ENCODE measurements around the gene SLC39A9. TPM values are rescaled to one million over a fixed set of nuclear protein-coding genes. Genes with fewer than 3 reads are reported as not detected.

SLC39A9 gene
- total and polyA plus RNA-seq, 4 donors: 28.7 to 140 (median 43.1) TPM

DNA sequence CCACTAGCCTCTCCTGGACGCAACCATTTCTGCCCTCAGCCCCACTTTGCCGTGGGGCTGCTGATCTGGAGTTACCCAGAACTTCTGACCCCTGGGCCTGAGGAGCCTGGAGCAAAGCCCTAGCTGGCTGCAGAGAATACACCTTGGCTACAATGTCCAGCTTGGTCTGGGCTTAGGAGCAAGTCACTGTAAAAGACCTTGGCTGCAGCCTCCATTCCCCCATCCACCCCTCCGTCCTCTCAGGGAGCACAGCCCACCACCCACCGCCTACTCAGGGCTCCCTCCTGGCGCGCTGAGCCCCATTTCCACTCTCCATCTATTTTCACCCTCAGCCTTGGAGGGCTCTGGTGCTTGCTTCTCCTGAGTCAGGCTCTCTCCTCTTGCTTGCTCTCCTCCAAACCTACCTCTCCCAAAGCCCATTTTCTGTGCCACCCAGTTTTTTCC, 43.3 kb upstream of the SLC39A9 start:
- H3K9ac ChIP-seq (ENCODE audit: low read depth in 1 of 2, low read length in 2 of 2): no peak overlapping the region
- no peaks in the 10 kb centered on the region for H3K36me3 ChIP-seq (ENCODE audit: control insufficient read depth in 4 of 4, insufficient read depth in 3 of 4, low read depth in 1 of 4, low read length in 3 of 4)
- no peak overlapping the region for H3K27ac ChIP-seq (ENCODE audit: low read depth in 1 of 2, low read length in 2 of 2)
- DNase-seq (ENCODE audit: low spot score): no peak
- peaks cover 0 to 2% (median 0%) of the 10 kb centered on the region in 4 donors for H3K27me3 ChIP-seq (ENCODE audit: control insufficient read depth in 4 of 4, insufficient read depth in 4 of 4, low read length in 3 of 4)
- 95% methylated on average over 6 of the region's 6 CpGs for WGBS
- peaks cover 0 to 3% (median 0%) of the 10 kb centered on the region in 4 donors for H3K4me1 ChIP-seq (ENCODE audit: control insufficient read depth in 4 of 4, insufficient read depth in 4 of 4, low read length in 3 of 4)
- TF ChIP-seq HNF4G (IDR thresholded peaks at IDR 0.05) (no peak), SP1 (IDR thresholded peaks at IDR 0.05) (no peak), TAF1 (conservative IDR thresholded peaks at IDR 0.05) (no peak), RAD21 (IDR thresholded peaks at IDR 0.05) (no peak)
- H3K9me3 ChIP-seq (ENCODE audit: control insufficient read depth in 4 of 4, low read length in 3 of 4): no peaks in the 10 kb centered on the region
- no peak overlapping the region for H3K4me3 ChIP-seq (ENCODE audit: low read depth in 1 of 3, low read length in 3 of 3)

DNA sequence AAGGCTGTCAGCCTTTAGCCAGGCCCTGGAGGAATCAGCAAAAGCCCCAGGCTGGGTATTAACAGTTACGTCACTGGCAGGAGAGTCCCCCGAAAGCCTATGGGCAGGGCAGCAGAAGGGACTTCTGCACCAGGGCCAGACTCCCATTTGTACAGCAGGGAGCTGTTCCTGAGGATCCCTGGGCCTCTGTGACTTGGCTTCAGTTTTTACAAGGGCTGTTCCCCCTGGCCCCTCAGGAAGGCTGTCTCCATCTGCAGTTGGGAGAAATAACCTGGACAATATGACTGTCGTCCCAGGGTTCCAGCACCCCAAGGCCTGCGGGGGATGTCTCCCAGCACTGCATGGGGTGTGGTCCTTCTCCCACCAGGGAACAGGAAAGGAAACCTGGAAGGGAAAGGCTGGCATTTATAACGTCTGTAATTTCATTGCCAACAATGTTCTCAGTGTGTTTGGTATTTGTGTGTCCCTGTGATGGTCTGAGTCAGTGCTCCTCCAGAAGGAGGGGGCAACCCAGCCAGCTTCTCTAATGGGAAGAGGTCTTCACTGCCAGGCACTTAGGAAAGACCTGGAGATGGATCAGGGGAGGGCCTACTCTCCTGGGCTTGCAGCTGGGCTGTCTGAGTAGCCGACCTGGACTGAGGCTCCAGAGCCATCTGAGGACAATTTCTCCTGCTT, 42.7 kb upstream of the SLC39A9 start:
- DNase-seq (ENCODE audit: low spot score): no peak
- no peak overlapping the region for H3K9ac ChIP-seq (ENCODE audit: low read depth in 1 of 2, low read length in 2 of 2)
- peaks cover 0 to 2% (median 0%) of the 10 kb centered on the region in 4 donors for H3K27me3 ChIP-seq (ENCODE audit: control insufficient read depth in 4 of 4, insufficient read depth in 4 of 4, low read length in 3 of 4)
- no peak overlapping the region for H3K4me3 ChIP-seq (ENCODE audit: low read depth in 1 of 3, low read length in 3 of 3)
- no peaks in the 10 kb centered on the region for H3K36me3 ChIP-seq (ENCODE audit: control insufficient read depth in 4 of 4, insufficient read depth in 3 of 4, low read depth in 1 of 4, low read length in 3 of 4)
- H3K27ac ChIP-seq (ENCODE audit: low read depth in 1 of 2, low read length in 2 of 2): no peak overlapping the region
- H3K9me3 ChIP-seq (ENCODE audit: control insufficient read depth in 4 of 4, low read length in 3 of 4): no peaks in the 10 kb centered on the region
- no peak for TF ChIP-seq REST (IDR thresholded peaks at IDR 0.05)
- TF ChIP-seq FOXA1 (IDR thresholded peaks at IDR 0.05): no peak
- TF ChIP-seq GABPA (IDR thresholded peaks at IDR 0.05 in 1 of 2, conservative IDR thresholded peaks at IDR 0.05 in 1 of 2): no peak
- no peak for TF ChIP-seq JUND (IDR thresholded peaks at IDR 0.05)
- TF ChIP-seq RXRA (IDR thresholded peaks at IDR 0.05): no peak
- TF ChIP-seq TAF1 (conservative IDR thresholded peaks at IDR 0.05): no peak
- TF ChIP-seq, protein P1, sequence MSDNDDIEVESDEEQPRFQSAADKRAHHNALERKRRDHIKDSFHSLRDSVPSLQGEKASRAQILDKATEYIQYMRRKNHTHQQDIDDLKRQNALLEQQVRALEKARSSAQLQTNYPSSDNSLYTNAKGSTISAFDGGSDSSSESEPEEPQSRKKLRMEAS (IDR thresholded peaks at IDR 0.05): no peak
- no peak for TF ChIP-seq YY1 (IDR thresholded peaks at IDR 0.05)
- TF ChIP-seq CTCF (IDR thresholded peaks at IDR 0.05; ENCODE audit: low read depth, low read length, missing input control): no peak
- WGBS: 84% methylated on average over 6 of the region's 6 CpGs
- H3K4me1 ChIP-seq (ENCODE audit: control insufficient read depth in 4 of 4, insufficient read depth in 4 of 4, low read length in 3 of 4): peaks cover 0 to 3% (median 0%) of the 10 kb centered on the region in 4 donors

Measured in liver (tissue), 9 donors.